Ovary (tissue), 3 donors: Measurements from ENCODE around the gene RPL5.

Source experiments
- CTCF ChIP-seq, 3 donors: fragments of 450-650 bp in 2 of 3; fragments of 200-600 bp in 1 of 3; IDR thresholded peaks; one replicate each; pipeline versions ENCODE4 v1.5.1 to v1.8.0; 2016 to 2022; ENCODE audit warnings: antibody characterized with exemption in 3 of 3, mild to moderate bottlenecking in 1 of 3
- EP300 ChIP-seq: sonication (generic); formaldehyde crosslinking; IDR thresholded peaks from one replicate; pipeline ENCODE4 v1.6.1; 2017; ENCODE audit warnings: antibody characterized with exemption
- POLR2A ChIP-seq: fragments of 450-650 bp; IDR thresholded peaks from one replicate; pipeline ENCODE4 v1.6.1; 2017; ENCODE audit warnings: antibody characterized with exemption, mild to moderate bottlenecking, moderate library complexity
- donor health status: DM: no; HTN: no; CAD: no.

GRCh38 chr1:92872719-92873118 is 40.9 kb downstream of the RPL5 start:
- no peak for TF ChIP-seq CTCF (IDR thresholded peaks at IDR 0.05)
- no peak for TF ChIP-seq EP300
- no peak for TF ChIP-seq POLR2A
